ENCODE data around the gene BRPF3. TPM values are rescaled to one million over a fixed set of nuclear protein-coding genes. Genes with fewer than 3 reads are reported as not detected.

The BRPF3 gene
- total and polyA plus RNA-seq, 9 of the 15 experiments (the other 6 are each of a cell fraction or from before 2014, with no cell fraction given), result 2.2 to 19.3 (median 8.0) TPM

DNA sequence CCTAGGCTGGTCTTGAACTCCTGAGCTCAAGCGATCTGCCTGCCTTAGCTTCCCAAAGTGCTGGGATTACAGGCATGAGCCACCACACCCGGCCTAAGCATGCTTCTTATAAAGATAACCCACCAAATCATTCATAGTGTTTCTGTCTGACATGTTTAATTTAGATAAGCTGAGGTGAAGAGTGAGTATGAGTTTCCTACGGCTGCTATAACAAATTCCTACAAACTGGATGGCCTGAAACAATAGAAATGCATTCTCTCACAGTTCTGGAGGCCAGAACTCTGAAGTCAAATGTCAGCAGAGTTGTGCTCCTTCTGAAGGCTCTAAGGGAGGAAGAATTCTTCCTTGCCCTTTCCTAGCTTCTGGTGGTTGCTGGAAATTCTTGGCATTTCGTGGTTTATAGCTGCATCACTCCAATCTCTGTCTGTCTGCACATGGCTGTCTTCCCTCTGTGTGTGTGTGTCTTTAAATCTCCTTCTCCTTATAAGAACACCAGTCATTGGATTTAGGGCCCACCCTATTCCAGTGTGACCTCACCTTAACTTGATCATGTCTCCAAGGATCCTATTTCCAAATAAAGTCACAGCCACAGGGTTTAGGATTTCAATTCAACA lies 36.3 kb upstream of the BRPF3 start:
- no peaks in the 10 kb centered on the region for H4K20me1 ChIP-seq (replicated peaks; ENCODE audit: control insufficient read depth, insufficient read depth, low read length)
- POLR2A ChIA-PET, result interaction anchor here (1.5 kb wide), 1 partner anchor 33 kb away, joined by 3 read pairs; no protein-coding TSS in a partner anchor
- H3K27ac ChIP-seq (ENCODE audit: extremely low read depth, low read depth, low read length), result no peak overlapping the region
- H3K4me1 ChIP-seq (replicated peaks in 1 of 2; ENCODE audit: control insufficient read depth in 2 of 2, insufficient read depth in 2 of 2, low read length in 2 of 2), result no peaks in the 10 kb centered on the region
- intact Hi-C loops (cut with micrococcal nuclease) (no loop called here), in situ Hi-C loops (cut with MboI) (no loop called here)
- H3K9me3 ChIP-seq (replicated peaks; ENCODE audit: control insufficient read depth, insufficient read depth, low read depth, low read length), result peaks cover 9% of the 10 kb centered on the region
- WGBS (ENCODE audit: insufficient coverage, low coverage, missing lambda C conversion rate), result 9% methylated on average over 4 of the region's 4 CpGs
- no TSS peak for BruUV-seq (replicated peaks)
- no peak for FAIRE-seq
- no peak for ATAC-seq
- no peaks in the 10 kb centered on the region for H3K36me3 ChIP-seq (ENCODE audit: control insufficient read depth, insufficient read depth, low read length)
- H3K9ac ChIP-seq (ENCODE audit: insufficient read depth in 1 of 2, low read depth in 2 of 2, low read length in 2 of 2), result no peak overlapping the region
- no peak overlapping the region for H3K4me2 ChIP-seq (ENCODE audit: insufficient read depth, low read length)
- no peak for DNase-seq (ENCODE audit: extremely low read depth in 1 of 4, low spot score in 3 of 4)
- H3K79me2 ChIP-seq (ENCODE audit: control insufficient read depth, insufficient read depth, low read length), result no peaks in the 10 kb centered on the region
- H3K9me1 ChIP-seq (ENCODE audit: control insufficient read depth, insufficient read depth, low read length), result no peaks in the 10 kb centered on the region
- no peak overlapping the region for H3K4me3 ChIP-seq
- no peaks in the 10 kb centered on the region for H3K27me3 ChIP-seq (ENCODE audit: control insufficient read depth in 2 of 2, insufficient read depth in 2 of 2, low read length in 2 of 2)
- no peak overlapping the region for H2AFZ ChIP-seq (ENCODE audit: low read depth, low read length)
- TF ChIP-seq CBFA2T3 (IDR thresholded peaks at IDR 0.05) (peak; percentile 42; the same call in 1 of the 2 replicates), ZNF79 (CRISPR knock-in tag; IDR thresholded peaks at IDR 0.05; ENCODE audit: low read depth) (no peak), ZNF12 (CRISPR knock-in tag; IDR thresholded peaks at IDR 0.05) (peak; percentile 99), MTA2 (IDR thresholded peaks at IDR 0.05; ENCODE audit: low read depth) (no peak), TRIM24 (IDR thresholded peaks at IDR 0.05) (0 out of 4 replicates have a peak, but pooled peaks of 1 of the 2 experiments have one; percentile 24)
- CTCF ChIA-PET (ENCODE audit: low intra/inter-chr PET ratio), result no interaction called here
